SK-N-SH (cell line): ENCODE measurements around the gene CENPL. TPM values are rescaled to one million over a fixed set of nuclear protein-coding genes. Genes with fewer than 3 reads are reported as not detected.

Experiments
- CTCF ChIA-PET: fragments of 300-600, 350-600 bp; formaldehyde crosslinking; extraction: SDS; loops from one replicate; lab custom pipeline; 2021; lab: Yijun Ruan, JAX
- POLR2A ChIA-PET: fragments of 350-600 bp; sonication (Branson Sonifier 250); formaldehyde crosslinking; extraction: SDS; loops from one replicate; lab custom pipeline; 2020; ENCODE audit warnings: antibody characterized with exemption, inconsistent platforms; lab: Yijun Ruan, JAX
- DNase-seq: peaks from one replicate; pipeline ENCODE4 v3.0.0; 2012
- H2AFZ ChIP-seq: fragments of 200-600 bp; sonication (generic); 2 replicates; pipeline ENCODE4 v1.8.1; 2016; ENCODE audit warnings: antibody characterized with exemption, mild to moderate bottlenecking, low read depth
- H3F3A ChIP-seq: fragments of 200-600 bp; sonication (generic); replicated peaks from 2 replicates; pipeline ENCODE3; 2016; ENCODE audit warnings: antibody characterized with exemption, mild to moderate bottlenecking; ENCODE audit not compliant: insufficient read depth
- H3K27ac ChIP-seq, 2 experiments: fragments of 200-500 bp in 1 of 2; fragments of 200-600 bp in 1 of 2; sonication (Bioruptor generic) in 1 of 2; sonication (generic), shearing (Covaris generic) in 1 of 2; 2 replicates each; pipeline versions ENCODE4 v1.5.1 to v1.6.1; 2014 to 2016; ENCODE audit warnings: low read depth in 2 of 2, inconsistent platforms in 1 of 2, low read length in 1 of 2, mild to moderate bottlenecking in 1 of 2, mixed read lengths in 1 of 2
- H3K27me3 ChIP-seq: fragments of 200-600 bp; sonication (generic), shearing (Covaris generic); 2 replicates; pipeline ENCODE4 v1.6.1; 2016; ENCODE audit warnings: mixed run types; ENCODE audit not compliant: insufficient read depth
- H3K36me3 ChIP-seq, 2 experiments: fragments of 200-500 bp in 1 of 2; fragments of 200-600 bp in 1 of 2; sonication (Bioruptor generic) in 1 of 2; sonication (generic) in 1 of 2; replicated peaks in 1 of 2; 2 replicates each; pipeline versions ENCODE3 to v1.5.1; 2014 to 2016; ENCODE audit warnings: low read length in 1 of 2, mild to moderate bottlenecking in 1 of 2; ENCODE audit not compliant: insufficient read depth in 2 of 2, control insufficient read depth in 1 of 2
- H3K4me1 ChIP-seq, 2 experiments: fragments of 200-500 bp in 1 of 2; fragments of 200-600 bp in 1 of 2; sonication (Bioruptor generic) in 1 of 2; sonication (generic), shearing (Covaris generic) in 1 of 2; 2 replicates each; pipeline versions ENCODE4 v1.5.1 to v1.6.1; 2014 to 2016; ENCODE audit warnings: low read depth in 1 of 2, low read length in 1 of 2, mixed run types in 1 of 2; ENCODE audit not compliant: insufficient read depth in 2 of 2, control insufficient read depth in 1 of 2
- H3K4me2 ChIP-seq: fragments of 200-600 bp; sonication (generic), shearing (Covaris generic); 2 replicates; pipeline ENCODE4 v1.6.1; 2017; ENCODE audit warnings: mixed run types
- H3K4me3 ChIP-seq, 2 experiments: fragments of 200-500 bp in 1 of 2; fragments of 200-600 bp in 1 of 2; sonication (Bioruptor generic) in 1 of 2; sonication (generic), shearing (Covaris generic) in 1 of 2; 2 replicates each; pipeline versions ENCODE4 v1.5.1 to v1.8.1; 2014 to 2016; ENCODE audit warnings: low read depth in 2 of 2, inconsistent platforms in 1 of 2, low read length in 1 of 2, mild to moderate bottlenecking in 1 of 2, mixed read lengths in 1 of 2, moderate library complexity in 1 of 2
- H3K79me2 ChIP-seq: fragments of 200-600 bp; sonication (generic); 2 replicates; pipeline ENCODE4 v1.8.1; 2017; ENCODE audit warnings: mild to moderate bottlenecking; ENCODE audit not compliant: insufficient read depth
- H3K9ac ChIP-seq: fragments of 200-600 bp; sonication (generic); 2 replicates; pipeline ENCODE4 v1.6.1; 2017; ENCODE audit warnings: mixed run types
- H3K9me2 ChIP-seq: fragments of 200-600 bp; sonication (generic); 2 replicates; pipeline ENCODE4 v1.6.1; 2017; ENCODE audit warnings: mixed run types
- H3K9me3 ChIP-seq: fragments of 200-600 bp; sonication (generic); 2 replicates; pipeline ENCODE4 v1.6.1; 2017; ENCODE audit warnings: mixed run types, mild to moderate bottlenecking, moderate library complexity
- H4K20me1 ChIP-seq: fragments of 200-600 bp; sonication (generic); 2 replicates; pipeline ENCODE4 v1.6.1; 2017; ENCODE audit warnings: mild to moderate bottlenecking, mixed run types; ENCODE audit not compliant: insufficient read depth
- CTCF ChIP-seq: fragments of 200-600 bp; sonication (generic); IDR thresholded peaks from 2 replicates; pipeline ENCODE4 v1.6.1; 2017; ENCODE audit warnings: antibody characterized with exemption, mild to moderate bottlenecking, moderate library complexity
- GABPA ChIP-seq: IDR thresholded peaks from 2 replicates; pipeline ENCODE4 v1.4.0; 2012; ENCODE audit warnings: low read depth, mild to moderate bottlenecking
- MEF2A ChIP-seq: IDR thresholded peaks from 2 replicates; pipeline ENCODE4 v1.4.0; 2012; ENCODE audit warnings: low read depth, borderline replicate concordance
- NFIC ChIP-seq: IDR thresholded peaks from 2 replicates; pipeline ENCODE4 v1.4.0; 2012; ENCODE audit warnings: borderline replicate concordance
- POLR2AphosphoS5 ChIP-seq: IDR thresholded peaks from 2 replicates; pipeline ENCODE4 v1.6.1; 2012; ENCODE audit warnings: low read depth, low read length
- RCOR1 ChIP-seq: fragments of 150-350 bp; IDR thresholded peaks from 2 replicates; pipeline ENCODE4 v1.6.1; 2017; ENCODE audit warnings: antibody characterized with exemption, low read length
- SMC3 ChIP-seq: IDR thresholded peaks from 2 replicates; pipeline ENCODE4 v1.6.1; 2012; ENCODE audit warnings: low read depth, low read length, improper control_type of control experiment
- TAF1 ChIP-seq: IDR thresholded peaks from 2 replicates; pipeline ENCODE4 v1.6.1; 2012; ENCODE audit warnings: low read depth, mild to moderate bottlenecking, low read length, moderate library complexity, borderline replicate concordance
- USF2 ChIP-seq: fragments of 150-350 bp; IDR thresholded peaks from 2 replicates; pipeline ENCODE4 v1.6.1; 2017; ENCODE audit warnings: antibody characterized with exemption, low read length, low read depth, borderline replicate concordance
- WGBS: methylation state at CpG from one replicate; pipeline ENCODE4 v1.1.6; 2017; ENCODE audit warnings: low lambda C conversion rate; 5-methylcytosine and 5-hydroxymethylcytosine counted together
- polyA plus RNA-seq, 3 experiments: library from polyadenylated mRNA; depleted of rRNA; stranded (reverse); fragments of >200 nt; gene quantifications; 2 replicates each; pipeline ENCODE4 v1.2.3, GENCODE V29; 2012

CENPL gene
- polyA plus RNA-seq, 1 of the 3 experiments (the other 2 are of a cell fraction) = 4.0 TPM

GRCh38 chr1:173827611-173828010 lies 2.9 kb upstream of the CENPL start:
- no peaks in the 10 kb centered on the region for H3K9me2 ChIP-seq
- TF ChIP-seq USF2 = no peak
- peak; percentile 43; the same call in 1 of the 2 replicates for TF ChIP-seq NFIC
- DNase-seq = no peak
- H3F3A ChIP-seq = peaks cover 16% of the 10 kb centered on the region
- H3K9ac ChIP-seq = no peak overlapping the region
- CTCF ChIA-PET = interaction anchor here (1.0 to 1.1 kb wide), 2 partner anchors 22 to 246 kb away, joined by 3 read pairs; no protein-coding TSS in a partner anchor
- POLR2A ChIA-PET = interaction anchor here (1.0 kb wide), 1 partner anchor 41 kb away, joined by 3 read pairs; the partner anchor contains the start of gene ZBTB37
- H3K9me3 ChIP-seq = no peaks in the 10 kb centered on the region
- 94% methylated on average over 2 of the region's 2 CpGs for WGBS
- H3K4me3 ChIP-seq = no peak overlapping the region
- no peak overlapping the region for H2AFZ ChIP-seq
- H3K27ac ChIP-seq = no peak overlapping the region
- no peaks in the 10 kb centered on the region for H4K20me1 ChIP-seq
- no peaks in the 10 kb centered on the region for H3K27me3 ChIP-seq
- peaks cover 36% of the 10 kb centered on the region for H3K79me2 ChIP-seq
- H3K36me3 ChIP-seq = peaks cover 18 to 20% of the 10 kb centered on the region in 2 experiments
- 0 out of 2 replicates have a peak overlapping the region, but pooled peaks have one; percentile 16 for H3K4me2 ChIP-seq
- peaks cover 10 to 11% of the 10 kb centered on the region in 2 experiments; a peak in 3 of 4 replicates for H3K4me1 ChIP-seq

GRCh38 chr1:173823781-173824314 lies 835 bp downstream of the CENPL start:
- Histone ChIP-seq H4K20me1 (no peaks in the 10 kb centered on the region), H3K4me1 (peaks cover 10 to 13% of the 10 kb centered on the region in 2 experiments; a peak in 3 of 4 replicates), H2AFZ (peak overlapping the region; percentile 91), H3K4me3 (peak overlapping the region; percentile 76 to 93), H3K4me2 (peak overlapping the region; percentile 90), H3K36me3 (peaks cover 7% of the 10 kb centered on the region in 2 experiments), H3K79me2 (peaks cover 74% of the 10 kb centered on the region), H3K27ac (peak overlapping the region; percentile 96 to 97), H3K9me3 (no peaks in the 10 kb centered on the region), H3K9ac (peak overlapping the region; percentile 86), H3F3A (peaks cover 16% of the 10 kb centered on the region), H3K9me2 (no peaks in the 10 kb centered on the region), H3K27me3 (no peaks in the 10 kb centered on the region)
- 0 out of 2 replicates have a peak, but pooled peaks have one; percentile 4 for TF ChIP-seq TAF1
- TF ChIP-seq MEF2A = no peak
- TF ChIP-seq NFIC = no peak
- TF ChIP-seq RCOR1 = no peak
- no peak for TF ChIP-seq POLR2AphosphoS5
- TF ChIP-seq GABPA = no peak
- TF ChIP-seq SMC3 = no peak
- no peak for TF ChIP-seq CTCF
- CTCF ChIA-PET = interaction anchor here (0.6 to 1.9 kb wide), 9 partner anchors 14 to 404 kb away, joined by 3 to 9 read pairs (median 3); partner anchors contain the start of gene KLHL20
- POLR2A ChIA-PET = interaction anchor here (1.0 to 1.7 kb wide), 5 partner anchors 22 to 347 kb away, joined by 3 to 8 read pairs (median 4); partner anchors contain the start of genes GAS5, PRDX6 and ZBTB37
- DNase-seq = no peak
- WGBS = 0% methylated on average over 12 of the region's 25 CpGs
